Mesenchymal stem cell (in vitro differentiated cells and primary cell): ENCODE measurements around the gene UPF2.

Experiments used
- DNase-seq: peaks from one replicate; pipeline ENCODE4 v3.0.0-alpha.2; 2013
- H2AFZ ChIP-seq: one replicate; pipeline ENCODE4 v1.6.1; 2013; ENCODE audit warnings: low read depth, mild to moderate bottlenecking, control low read depth, inconsistent platforms, low read length, moderate library complexity
- H2AK5ac ChIP-seq: 2 replicates; pipeline ENCODE4 v1.6.1; 2013; ENCODE audit warnings: low read length, moderate library complexity, mild to moderate bottlenecking, inconsistent platforms; ENCODE audit not compliant: severe bottlenecking
- H2BK120ac ChIP-seq: one replicate; pipeline ENCODE4 v1.6.1; 2013; ENCODE audit warnings: low read depth, mild to moderate bottlenecking, inconsistent platforms, low read length, moderate library complexity
- H2BK12ac ChIP-seq, 2 experiments: one replicate each; pipeline ENCODE4 v1.6.1; 2013; ENCODE audit warnings: inconsistent platforms in 2 of 2, low read length in 2 of 2, mild to moderate bottlenecking in 2 of 2, moderate library complexity in 2 of 2, control low read depth in 1 of 2
- H2BK15ac ChIP-seq: one replicate; pipeline ENCODE4 v1.6.1; 2013; ENCODE audit warnings: mild to moderate bottlenecking, low read depth, inconsistent platforms; ENCODE audit not compliant: poor library complexity, severe bottlenecking
- H2BK5ac ChIP-seq: 2 replicates; pipeline ENCODE4 v1.6.1; 2013; ENCODE audit warnings: low read depth, mild to moderate bottlenecking, low read length, control low read depth, inconsistent platforms; ENCODE audit not compliant: poor library complexity, severe bottlenecking
- H3K14ac ChIP-seq, 2 experiments: one replicate each; pipeline ENCODE4 v1.6.1; 2013; ENCODE audit warnings: inconsistent platforms in 2 of 2, low read length in 2 of 2, control low read depth in 1 of 2, mild to moderate bottlenecking in 1 of 2, moderate library complexity in 1 of 2
- H3K18ac ChIP-seq, 2 experiments: one replicate each; pipeline ENCODE4 v1.6.1; 2013; ENCODE audit warnings: inconsistent platforms in 2 of 2, low read length in 2 of 2, control low read depth in 1 of 2, low read depth in 1 of 2, mild to moderate bottlenecking in 1 of 2
- H3K23ac ChIP-seq, 2 experiments: one replicate each; pipeline ENCODE4 v1.6.1; 2013; ENCODE audit warnings: inconsistent platforms in 2 of 2, low read length in 2 of 2, mild to moderate bottlenecking in 2 of 2, moderate library complexity in 2 of 2, control low read depth in 1 of 2
- H3K27ac ChIP-seq: 2 replicates; pipeline ENCODE4 v1.5.1; 2013; ENCODE audit warnings: mild to moderate bottlenecking, moderate library complexity, low read length, control low read depth, inconsistent platforms; ENCODE audit not compliant: poor library complexity, severe bottlenecking
- H3K27me3 ChIP-seq, 2 experiments: 2 replicates each; pipeline versions ENCODE4 v1.6.1 to v1.7.0; 2013; ENCODE audit warnings: low read length in 2 of 2, mild to moderate bottlenecking in 2 of 2, moderate library complexity in 2 of 2, control low read depth in 1 of 2, inconsistent platforms in 1 of 2; ENCODE audit not compliant: control insufficient read depth in 1 of 2, insufficient read depth in 1 of 2
- H3K36me3 ChIP-seq, 2 experiments: 2 replicates each; pipeline versions ENCODE4 v1.6.1 to v1.7.0; 2013; ENCODE audit warnings: low read length in 2 of 2, control low read depth in 1 of 2, inconsistent platforms in 1 of 2, low read depth in 1 of 2, mild to moderate bottlenecking in 1 of 2; ENCODE audit not compliant: insufficient read depth in 2 of 2, control insufficient read depth in 1 of 2
- H3K4ac ChIP-seq, 2 experiments: one replicate each; pipeline ENCODE4 v1.6.1; 2013; ENCODE audit warnings: inconsistent platforms in 2 of 2, low read length in 2 of 2, mild to moderate bottlenecking in 2 of 2, moderate library complexity in 2 of 2, control low read depth in 1 of 2, low read depth in 1 of 2
- H3K4me1 ChIP-seq: 2 replicates; pipeline ENCODE4 v1.6.1; 2013; ENCODE audit warnings: low read depth, low read length, control low read depth; ENCODE audit not compliant: control insufficient read depth, insufficient read depth
- H3K4me2 ChIP-seq: 2 replicates; pipeline ENCODE4 v1.6.1; 2013; ENCODE audit warnings: low read length, mild to moderate bottlenecking, inconsistent platforms; ENCODE audit not compliant: poor library complexity, severe bottlenecking
- H3K4me3 ChIP-seq, 2 experiments: 2 replicates each; pipeline versions ENCODE4 v1.5.1 to v1.7.0; 2013; ENCODE audit warnings: low read length in 2 of 2, mild to moderate bottlenecking in 2 of 2, control low read depth in 1 of 2, low read depth in 1 of 2; ENCODE audit not compliant: insufficient read depth in 1 of 2
- H3K79me1 ChIP-seq: replicated peaks from 2 replicates; pipeline ENCODE4 v1.6.1; 2013; ENCODE audit warnings: mild to moderate bottlenecking, control low read depth, low read length, inconsistent platforms; ENCODE audit not compliant: poor library complexity, severe bottlenecking
- H3K9ac ChIP-seq: 2 replicates; pipeline ENCODE4 v1.7.0; 2013; ENCODE audit warnings: mild to moderate bottlenecking, low read length, moderate library complexity
- H3K9me3 ChIP-seq: 2 replicates; pipeline ENCODE4 v1.7.0; 2013; ENCODE audit warnings: mild to moderate bottlenecking, low read length; ENCODE audit not compliant: control insufficient read depth
- H4K8ac ChIP-seq: one replicate; pipeline ENCODE4 v1.6.1; 2013; ENCODE audit warnings: inconsistent platforms, mild to moderate bottlenecking, low read length, moderate library complexity
- H4K91ac ChIP-seq: one replicate; pipeline ENCODE4 v1.6.1; 2013; ENCODE audit warnings: mild to moderate bottlenecking, low read length, inconsistent platforms
- WGBS: methylation state at CpG from one replicate; pipeline ENCODE4 v1.1.7; 2013; ENCODE audit warnings: mixed read lengths; 5-methylcytosine and 5-hydroxymethylcytosine counted together

The UPF2 gene

GRCh38 chr10:11958956-11959355, 83.7 kb downstream of the UPF2 start:
- peaks cover 3% of the 10 kb centered on the region for H3K4me1 ChIP-seq
- H2BK12ac ChIP-seq, result no peak overlapping the region
- no peak overlapping the region for H3K18ac ChIP-seq
- H3K23ac ChIP-seq, result no peak overlapping the region
- H2AK5ac ChIP-seq, result no peak overlapping the region
- H3K9ac ChIP-seq, result no peak overlapping the region
- no peaks in the 10 kb centered on the region for H3K9me3 ChIP-seq
- H3K4me2 ChIP-seq, result no peak overlapping the region
- no peak overlapping the region for H2BK5ac ChIP-seq
- no peak overlapping the region for H3K14ac ChIP-seq
- no peak overlapping the region for H2AFZ ChIP-seq
- H3K4me3 ChIP-seq, result no peak overlapping the region
- H2BK120ac ChIP-seq, result no peak overlapping the region
- no peak for DNase-seq
- peaks cover 18 to 91% of the 10 kb centered on the region in 2 experiments for H3K36me3 ChIP-seq
- WGBS, result 97% methylated on average over 7 of the region's 7 CpGs
- no peak overlapping the region for H3K4ac ChIP-seq
- no peaks in the 10 kb centered on the region for H3K27me3 ChIP-seq
- H4K91ac ChIP-seq, result no peak overlapping the region
- no peak overlapping the region for H2BK15ac ChIP-seq
- H3K79me1 ChIP-seq, result peaks cover 10% of the 10 kb centered on the region
- H4K8ac ChIP-seq, result no peak overlapping the region
- H3K27ac ChIP-seq, result peak overlapping the region; percentile 78

GRCh38 chr10:11951695-11952094, 90.9 kb downstream of the UPF2 start:
- H3K18ac ChIP-seq, result no peak overlapping the region
- peaks cover 14 to 81% of the 10 kb centered on the region in 2 experiments for H3K36me3 ChIP-seq
- no peaks in the 10 kb centered on the region for H3K4me1 ChIP-seq
- H3K4ac ChIP-seq, result no peak overlapping the region
- H3K4me3 ChIP-seq, result no peak overlapping the region
- H2BK5ac ChIP-seq, result no peak overlapping the region
- no peak overlapping the region for H3K27ac ChIP-seq
- no peak for DNase-seq
- H4K8ac ChIP-seq, result no peak overlapping the region
- H4K91ac ChIP-seq, result no peak overlapping the region
- no peaks in the 10 kb centered on the region for H3K9me3 ChIP-seq
- no peak overlapping the region for H3K4me2 ChIP-seq
- no peak overlapping the region for H3K23ac ChIP-seq
- H2BK12ac ChIP-seq, result no peak overlapping the region
- H2BK15ac ChIP-seq, result no peak overlapping the region
- no peak overlapping the region for H3K9ac ChIP-seq
- no peaks in the 10 kb centered on the region for H3K27me3 ChIP-seq
- no peak overlapping the region for H2AFZ ChIP-seq
- 100% methylated on average over 4 of the region's 5 CpGs for WGBS
- no peak overlapping the region for H3K14ac ChIP-seq
- H3K79me1 ChIP-seq, result peaks cover 3% of the 10 kb centered on the region
- H2AK5ac ChIP-seq, result no peak overlapping the region
- H2BK120ac ChIP-seq, result no peak overlapping the region

GRCh38 chr10:11950325-11951018, 92.1 kb downstream of the UPF2 start:
- H3K4me3 ChIP-seq, result no peak overlapping the region
- H2AK5ac ChIP-seq, result no peak overlapping the region
- H3K18ac ChIP-seq, result no peak overlapping the region
- H4K91ac ChIP-seq, result no peak overlapping the region
- no peak overlapping the region for H2BK5ac ChIP-seq
- H4K8ac ChIP-seq, result no peak overlapping the region
- H3K4ac ChIP-seq, result no peak overlapping the region
- DNase-seq, result no peak
- H3K23ac ChIP-seq, result no peak overlapping the region
- no peak overlapping the region for H2AFZ ChIP-seq
- no peak overlapping the region for H2BK120ac ChIP-seq
- H3K27ac ChIP-seq, result no peak overlapping the region
- no peak overlapping the region for H3K9ac ChIP-seq
- peaks cover 11 to 73% of the 10 kb centered on the region in 2 experiments for H3K36me3 ChIP-seq
- H3K79me1 ChIP-seq, result peaks cover 3% of the 10 kb centered on the region
- no peak overlapping the region for H2BK12ac ChIP-seq
- no peaks in the 10 kb centered on the region for H3K27me3 ChIP-seq
- H3K4me1 ChIP-seq, result no peaks in the 10 kb centered on the region
- H3K4me2 ChIP-seq, result no peak overlapping the region
- H2BK15ac ChIP-seq, result no peak overlapping the region
- WGBS, result 94% methylated on average over 9 of the region's 9 CpGs
- H3K9me3 ChIP-seq, result no peaks in the 10 kb centered on the region
- H3K14ac ChIP-seq, result no peak overlapping the region

GRCh38 chr10:11949152-11949551, 93.5 kb downstream of the UPF2 start:
- no peak overlapping the region for H3K4ac ChIP-seq

More at GRCh38 chr10:11949152-11949551, 93.5 kb downstream of the UPF2 start:
- Histone ChIP-seq H3K9me3 (no peaks in the 10 kb centered on the region), H2AFZ (no peak overlapping the region), H2BK5ac (no peak overlapping the region), H3K4me2 (no peak overlapping the region), H4K91ac (no peak overlapping the region), H2BK120ac (no peak overlapping the region), H3K14ac (no peak overlapping the region), H3K4me3 (no peak overlapping the region), H2BK15ac (no peak overlapping the region), H3K18ac (no peak overlapping the region), H3K79me1 (peaks cover 4% of the 10 kb centered on the region), H3K27me3 (no peaks in the 10 kb centered on the region), H3K27ac (no peak overlapping the region), H3K4me1 (no peaks in the 10 kb centered on the region), H3K9ac (no peak overlapping the region), H2AK5ac (no peak overlapping the region), H3K23ac (no peak overlapping the region), H4K8ac (no peak overlapping the region), H3K36me3 (peaks cover 11 to 74% of the 10 kb centered on the region in 2 experiments), H2BK12ac (no peak overlapping the region)
- WGBS, result 95% methylated on average over 1 of the region's 2 CpGs
- DNase-seq, result no peak
